HG03175 (cell line): ENCODE results near the gene ZFP92.

Source experiments
- ATAC-seq: cut with Tn5 transposase; IDR thresholded peaks from one replicate; pipeline ENCODE4 v1.9.1; 2021; ENCODE audit warnings: mild to moderate bottlenecking, moderate library complexity; ENCODE audit not compliant: unreplicated experiment

The ZFP92 gene

DNA sequence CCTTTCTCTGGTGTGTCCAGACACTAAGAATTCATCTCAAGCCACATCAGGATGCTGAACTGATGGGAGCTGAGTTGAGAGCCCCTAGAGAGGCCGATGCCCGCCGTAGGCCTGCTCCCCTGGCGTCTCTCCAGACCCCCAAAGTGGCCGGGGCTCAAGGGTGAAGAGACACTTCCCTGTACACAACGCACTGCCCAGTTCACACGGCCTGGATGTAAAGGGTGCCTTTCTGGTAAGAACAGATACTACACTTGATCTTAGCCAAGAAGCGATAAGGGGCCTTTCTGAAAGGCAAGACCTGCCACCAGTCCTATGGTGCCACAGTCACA, 39.6 kb downstream of the ZFP92 start:
- ATAC-seq: no peak

- ATAC-seq: no peak
These were observed 43.8 kb downstream of the ZFP92 start for GRCh38 chrX:153454901-153455550.

DNA sequence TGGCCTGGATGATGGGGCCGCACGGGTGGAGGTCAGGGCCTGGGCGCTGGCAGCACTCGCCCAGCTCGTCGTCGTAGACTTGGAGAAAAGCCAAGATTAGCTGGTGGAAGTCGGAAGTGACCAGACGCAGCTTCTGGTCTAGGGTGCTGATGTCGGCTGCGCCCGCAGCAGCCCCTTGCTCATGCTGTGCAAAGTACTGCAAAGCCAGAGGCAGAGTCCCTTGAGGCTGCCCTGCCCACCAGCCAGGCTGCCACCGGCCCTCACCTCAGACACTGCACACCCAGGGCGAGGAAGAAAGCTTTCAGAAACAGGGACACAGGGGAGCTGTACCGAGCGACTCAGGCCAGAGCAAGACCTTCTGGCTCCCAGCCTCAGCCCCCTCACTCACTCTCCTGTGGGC, 44.3 kb downstream of the ZFP92 start:
- ATAC-seq: no peak

- ATAC-seq: no peak
These were observed 44.9 kb downstream of the ZFP92 start for GRCh38 chrX:153456161-153456560.

DNA sequence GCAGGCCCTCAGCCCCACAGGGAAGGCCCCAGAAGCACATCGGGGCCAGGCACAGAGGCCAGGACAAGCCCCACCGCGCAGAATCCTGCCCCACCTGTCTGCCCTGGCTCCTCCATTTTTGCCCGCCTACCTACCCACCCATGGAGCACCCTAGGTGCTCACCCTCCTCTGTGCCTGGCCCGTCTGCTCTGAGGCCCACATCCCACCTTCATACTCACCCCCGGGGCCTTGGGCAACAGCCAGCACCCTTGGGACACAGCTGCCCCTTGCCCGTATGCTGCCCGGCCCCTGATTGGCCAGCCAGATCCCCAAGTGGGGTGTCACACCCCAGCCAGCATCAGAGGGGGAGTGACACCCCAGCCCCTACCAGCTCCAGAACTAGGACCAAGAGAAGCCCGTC, 45.4 kb downstream of the ZFP92 start:
- no peak for ATAC-seq

GRCh38 chrX:153457136-153457825, 46.0 kb downstream of the ZFP92 start:
- no peak for ATAC-seq

DNA sequence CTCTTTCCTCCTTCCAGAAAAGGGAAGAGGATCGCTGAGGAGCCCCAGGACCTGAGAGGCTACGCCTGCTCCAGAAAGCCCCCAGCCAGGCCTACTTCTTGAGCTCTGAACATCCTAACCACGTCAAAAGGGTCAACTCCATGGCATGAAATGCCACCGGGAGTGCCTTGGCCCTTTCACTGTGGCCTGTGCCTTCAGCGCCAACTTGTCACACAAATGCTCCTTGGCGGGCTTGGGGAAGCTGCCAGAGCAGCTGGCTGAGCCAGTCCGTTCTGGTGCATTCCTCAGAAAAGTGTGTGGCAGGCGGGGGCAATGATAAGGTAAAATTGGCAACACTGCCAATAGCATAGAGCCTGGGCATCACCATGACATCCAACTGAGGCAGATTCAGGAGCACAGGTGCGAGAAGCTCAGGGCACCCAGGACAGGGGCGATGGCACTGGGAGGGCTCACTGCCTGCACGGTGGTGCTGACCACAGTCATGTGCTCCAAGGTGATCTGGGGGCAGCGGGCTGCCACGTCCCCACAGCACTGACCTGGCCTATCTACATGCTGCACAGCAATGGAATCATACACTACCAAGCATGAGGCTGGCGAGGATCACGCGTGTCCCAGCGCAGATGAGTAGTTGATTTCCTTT, 46.7 kb downstream of the ZFP92 start:
- no peak for ATAC-seq

DNA sequence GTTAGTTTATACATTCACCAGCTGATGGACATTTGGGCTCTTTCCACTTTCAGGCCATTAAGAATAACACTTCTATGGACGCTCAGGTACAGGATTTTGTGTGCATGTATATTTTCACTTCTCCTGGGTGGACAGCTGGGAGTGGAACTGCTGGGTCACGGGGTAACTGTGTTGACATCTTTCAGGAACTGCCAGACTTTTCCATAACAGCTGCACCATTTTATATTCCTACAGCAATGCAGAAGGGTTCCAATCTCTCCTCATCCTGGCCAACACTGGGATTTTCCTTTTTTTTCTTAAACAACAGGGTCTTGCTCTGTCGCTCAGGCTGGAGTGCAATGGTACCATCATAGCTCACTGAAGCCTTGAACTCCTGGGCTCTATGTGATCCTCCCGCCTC, 47.2 kb downstream of the ZFP92 start:
- no peak for ATAC-seq

GRCh38 chrX:153459986-153460385, 48.7 kb downstream of the ZFP92 start:
- ATAC-seq: no peak

DNA sequence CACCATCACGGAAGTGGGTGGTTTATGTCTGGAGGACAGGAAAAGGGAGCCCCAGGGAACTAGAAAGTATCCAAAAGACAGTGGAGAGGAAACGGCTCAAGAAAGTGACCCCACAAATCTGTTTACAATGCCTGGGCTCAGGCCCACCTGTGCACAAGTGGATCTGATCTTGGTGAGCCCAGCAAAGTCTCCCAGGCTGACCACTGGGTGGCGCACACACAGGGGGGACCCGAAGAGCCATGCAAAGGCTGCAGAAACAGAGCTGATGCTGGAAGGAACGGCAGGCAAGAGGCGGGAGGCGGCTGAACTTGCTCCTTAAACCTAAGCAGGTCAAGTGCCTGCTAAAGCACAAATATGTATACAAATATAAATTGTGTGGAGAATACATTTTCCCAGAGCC, 49.6 kb downstream of the ZFP92 start:
- no peak for ATAC-seq
